ENCODE data around the gene LGR4.

The LGR4 gene

GRCh38 chr11:27363576-27364117 is 108.9 kb downstream of the LGR4 start:
- DNase-seq (ENCODE audit: low read depth), result no peak
- H3K4me3 ChIP-seq (ENCODE audit: control insufficient read depth, low read depth, low read length), result peak overlapping the region; percentile 75
- no peak for TF ChIP-seq CTCF (IDR thresholded peaks at IDR 0.05; ENCODE audit: control insufficient read depth, insufficient read depth, low read depth, low read length, missing control alignments)

- H3K4me3 ChIP-seq (ENCODE audit: control insufficient read depth, low read depth, low read length), result peak within 1 kb of the TSS; percentile 75
- no peak for TF ChIP-seq CTCF (IDR thresholded peaks at IDR 0.05; ENCODE audit: control insufficient read depth, insufficient read depth, low read depth, low read length, missing control alignments)
- DNase-seq (ENCODE audit: low read depth), result peak; percentile 64
These were observed 109.6 kb downstream of the LGR4 start, which contains the start of gene CCDC34 for GRCh38 chr11:27362749-27363575. Gene CCDC34 (minus strand): TSS chr11:27363215. CDS start chr11:27363194, 21 bp downstream.

- DNase-seq (ENCODE audit: low read depth), result no peak
- no peak for TF ChIP-seq CTCF (IDR thresholded peaks at IDR 0.05; ENCODE audit: control insufficient read depth, insufficient read depth, low read depth, low read length, missing control alignments)
- no peak overlapping the region for H3K4me3 ChIP-seq (ENCODE audit: control insufficient read depth, low read depth, low read length)
These were observed 110.8 kb downstream of the LGR4 start for GRCh38 chr11:27361649-27362431.

- TF ChIP-seq CTCF (IDR thresholded peaks at IDR 0.05; ENCODE audit: control insufficient read depth, insufficient read depth, low read depth, low read length, missing control alignments), result no peak
- no peak overlapping the region for H3K4me3 ChIP-seq (ENCODE audit: control insufficient read depth, low read depth, low read length)
- peak; percentile 34 for DNase-seq (ENCODE audit: low read depth)
These were observed 114.3 kb downstream of the LGR4 start for GRCh38 chr11:27358296-27358695.

GRCh38 chr11:27357250-27357649 is 115.3 kb downstream of the LGR4 start:
- no peak for DNase-seq (ENCODE audit: low read depth)
- no peak overlapping the region for H3K4me3 ChIP-seq (ENCODE audit: control insufficient read depth, low read depth, low read length)
- no peak for TF ChIP-seq CTCF (IDR thresholded peaks at IDR 0.05; ENCODE audit: control insufficient read depth, insufficient read depth, low read depth, low read length, missing control alignments)

GRCh38 chr11:27356624-27357222 is 115.9 kb downstream of the LGR4 start:
- no peak for DNase-seq (ENCODE audit: low read depth)
- H3K4me3 ChIP-seq (ENCODE audit: control insufficient read depth, low read depth, low read length), result no peak overlapping the region
- TF ChIP-seq CTCF (IDR thresholded peaks at IDR 0.05; ENCODE audit: control insufficient read depth, insufficient read depth, low read depth, low read length, missing control alignments), result no peak

Measured in AG09309 (cell line).